ENCODE data around the gene DLG2.

GRCh38 chr11:83449338-83449913 lies 2177.7 kb downstream of the DLG2 start:
- TF ChIP-seq MXI1 (IDR thresholded peaks at IDR 0.05; ENCODE audit: borderline replicate concordance, low read depth, low read length) (no peak), RCOR1 (IDR thresholded peaks at IDR 0.05; ENCODE audit: insufficient replicate concordance, low read length) (no peak), CTCF (conservative IDR thresholded peaks at IDR 0.05; ENCODE audit: low read depth, low read length) (no peak), RFX5 (IDR thresholded peaks at IDR 0.05; ENCODE audit: low read depth, low read length) (no peak), ELK1 (IDR thresholded peaks at IDR 0.05; ENCODE audit: borderline replicate concordance, low read depth, low read length) (no peak), RAD21 (IDR thresholded peaks at IDR 0.05; ENCODE audit: low read length) (no peak)

All from IMR-90 (cell line).